Endothelial cell (in vitro differentiated cells): Measurements from ENCODE around the gene DCDC2C. TPM values are rescaled to one million over a fixed set of nuclear protein-coding genes. Genes with fewer than 3 reads are reported as not detected.

Experiments used
- DNase-seq: peaks from one replicate; pipeline ENCODE4 v3.0.0; 2021; ENCODE audit warnings: low spot score
- H3K27ac Mint-ChIP-seq: one replicate; pipeline ENCODE4 v1.8.0; 2021; ENCODE audit warnings: mixed read lengths, inconsistent platforms; ENCODE audit not compliant: unreplicated experiment
- H3K27me3 Mint-ChIP-seq: one replicate; pipeline ENCODE4 v1.8.0; 2021; ENCODE audit warnings: mild to moderate bottlenecking, moderate library complexity, mixed read lengths, inconsistent platforms; ENCODE audit not compliant: unreplicated experiment
- H3K36me3 Mint-ChIP-seq: one replicate; pipeline ENCODE4 v1.8.0; 2021; ENCODE audit warnings: mild to moderate bottlenecking, low read depth, mixed read lengths, inconsistent platforms; ENCODE audit not compliant: unreplicated experiment
- H3K4me1 Mint-ChIP-seq: one replicate; pipeline ENCODE4 v1.8.0; 2021; ENCODE audit warnings: mild to moderate bottlenecking, mixed read lengths, inconsistent platforms; ENCODE audit not compliant: unreplicated experiment
- H3K4me3 Mint-ChIP-seq: one replicate; pipeline ENCODE4 v1.8.0; 2021; ENCODE audit warnings: mild to moderate bottlenecking, mixed read lengths, inconsistent platforms; ENCODE audit not compliant: unreplicated experiment
- H3K9me3 Mint-ChIP-seq: one replicate; pipeline ENCODE4 v1.8.0; 2021; ENCODE audit warnings: mixed read lengths, inconsistent platforms; ENCODE audit not compliant: unreplicated experiment
- CTCF ChIP-seq: fragments of 200-600 bp; sonication (generic); IDR thresholded peaks from one replicate; pipeline ENCODE4 v1.5.0; 2021; ENCODE audit warnings: antibody characterized with exemption; ENCODE audit not compliant: unreplicated experiment
- total RNA-seq: library from RNA; stranded (reverse); fragmentation: NEBNext Ultra II Directional; extraction: Animal tissue kit (Norgen Biotek cat#: 25700); gene quantifications from one replicate; pipeline ENCODE4 v1.2.1, GENCODE V29; 2021; ENCODE audit not compliant: unreplicated experiment

DCDC2C gene
- total RNA-seq, 1 donor from 2014 or later, result not detected

- Mint-ChIP-seq H3K27ac (no peak overlapping the region), H3K27me3 (peaks cover 2% of the 10 kb centered on the region), H3K4me3 (no peak overlapping the region), H3K36me3 (no peaks in the 10 kb centered on the region), H3K9me3 (peaks cover 5% of the 10 kb centered on the region), H3K4me1 (no peaks in the 10 kb centered on the region)
- no peak for TF ChIP-seq CTCF
- DNase-seq, result no peak
These were observed 67.5 kb downstream of the DCDC2C start for GRCh38 chr2:3770724-3771415.

GRCh38 chr2:3771576-3771975 is 68.2 kb downstream of the DCDC2C start:
- H3K27ac Mint-ChIP-seq, result no peak overlapping the region
- H3K9me3 Mint-ChIP-seq, result peaks cover 11% of the 10 kb centered on the region
- DNase-seq, result no peak
- peaks cover 5% of the 10 kb centered on the region for H3K27me3 Mint-ChIP-seq
- no peaks in the 10 kb centered on the region for H3K4me1 Mint-ChIP-seq
- no peak overlapping the region for H3K4me3 Mint-ChIP-seq
- TF ChIP-seq CTCF, result no peak
- H3K36me3 Mint-ChIP-seq, result no peaks in the 10 kb centered on the region

- H3K36me3 Mint-ChIP-seq, result no peaks in the 10 kb centered on the region
- peaks cover 10% of the 10 kb centered on the region for H3K27me3 Mint-ChIP-seq
- H3K4me1 Mint-ChIP-seq, result peaks cover under 1% of the 10 kb centered on the region
- no peak for TF ChIP-seq CTCF
- H3K4me3 Mint-ChIP-seq, result no peak overlapping the region
- peaks cover 12% of the 10 kb centered on the region for H3K9me3 Mint-ChIP-seq
- no peak overlapping the region for H3K27ac Mint-ChIP-seq
- DNase-seq, result no peak
These were observed 71.0 kb downstream of the DCDC2C start for GRCh38 chr2:3774336-3774735.

- H3K27me3 Mint-ChIP-seq, result peaks cover 17% of the 10 kb centered on the region
- H3K27ac Mint-ChIP-seq, result no peak overlapping the region
- peaks cover 7% of the 10 kb centered on the region for H3K4me1 Mint-ChIP-seq
- no peak for TF ChIP-seq CTCF
- H3K36me3 Mint-ChIP-seq, result no peaks in the 10 kb centered on the region
- peaks cover 12% of the 10 kb centered on the region for H3K9me3 Mint-ChIP-seq
- no peak overlapping the region for H3K4me3 Mint-ChIP-seq
- no peak for DNase-seq
These were observed 72.9 kb downstream of the DCDC2C start for GRCh38 chr2:3776311-3776710.

- Mint-ChIP-seq H3K4me3 (no peak overlapping the region), H3K27ac (no peak overlapping the region), H3K27me3 (peaks cover 17% of the 10 kb centered on the region), H3K9me3 (peaks cover 12% of the 10 kb centered on the region), H3K4me1 (peaks cover 7% of the 10 kb centered on the region), H3K36me3 (no peaks in the 10 kb centered on the region)
- no peak for TF ChIP-seq CTCF
- DNase-seq, result no peak
These were observed 74.6 kb downstream of the DCDC2C start for GRCh38 chr2:3777966-3778365.
